ENCODE data around the gene PLA2R1.
A peak's percentile ranks its signal among the peaks of the same experiment; 100 is the strongest.
"Not testable (repeated sequence)": the region's sequence is repeated elsewhere in the genome, so short reads cannot be mapped to it uniquely, and the experiment has no call there.

PLA2R1 gene

GRCh38 chr2:160063271-160063670 lies 856 bp upstream of the PLA2R1 start:
- DNase-seq: no peak

GRCh38 chr2:160061944-160062291 lies 497 bp downstream of the PLA2R1 start:
- no peak for DNase-seq

GRCh38 chr2:160061533-160061932 lies 882 bp downstream of the PLA2R1 start:
- DNase-seq: no peak

- no peak for DNase-seq
Measured at GRCh38 chr2:160060297-160060696, 2.1 kb downstream of the PLA2R1 start.

- DNase-seq: no peak
Measured at GRCh38 chr2:160057356-160057755, 5.1 kb downstream of the PLA2R1 start.

GRCh38 chr2:160055726-160056108 lies 6.7 kb downstream of the PLA2R1 start:
- DNase-seq: no peak

- DNase-seq: no peak
Measured at GRCh38 chr2:160054984-160055725, 7.3 kb downstream of the PLA2R1 start.

- DNase-seq: no peak
Measured at GRCh38 chr2:160053946-160054345, 8.5 kb downstream of the PLA2R1 start.

GRCh38 chr2:160052531-160052930 lies 9.9 kb downstream of the PLA2R1 start:
- DNase-seq: no peak

- DNase-seq: no peak
Measured at GRCh38 chr2:160051371-160051800, 11.0 kb downstream of the PLA2R1 start.

GRCh38 chr2:160050147-160050546 lies 12.3 kb downstream of the PLA2R1 start:
- no peak for DNase-seq

GRCh38 chr2:160045703-160046210 lies 16.7 kb downstream of the PLA2R1 start:
- no peak for DNase-seq

GRCh38 chr2:160044728-160045127 lies 17.7 kb downstream of the PLA2R1 start:
- DNase-seq: no peak

GRCh38 chr2:160043265-160043664 lies 19.1 kb downstream of the PLA2R1 start:
- DNase-seq: no peak

- peak; percentile 74 for DNase-seq
Measured at GRCh38 chr2:160042054-160042453, 20.4 kb downstream of the PLA2R1 start.

- DNase-seq: no peak
Measured at GRCh38 chr2:160041091-160041490, 21.3 kb downstream of the PLA2R1 start.

GRCh38 chr2:160039166-160039903 lies 23.1 kb downstream of the PLA2R1 start:
- no peak for DNase-seq

- not testable (repeated sequence) for DNase-seq
Measured at GRCh38 chr2:160038662-160039061, 23.8 kb downstream of the PLA2R1 start.

- DNase-seq: no peak
Measured at GRCh38 chr2:160036736-160037135, 25.7 kb downstream of the PLA2R1 start.

- no peak for DNase-seq
Measured at GRCh38 chr2:160035125-160035524, 27.3 kb downstream of the PLA2R1 start.

- no peak for DNase-seq
Measured at GRCh38 chr2:160034396-160034795, 28.0 kb downstream of the PLA2R1 start.

- DNase-seq: no peak
Measured at GRCh38 chr2:160033732-160034392, 28.6 kb downstream of the PLA2R1 start.

- no peak for DNase-seq
Measured at GRCh38 chr2:160029270-160029628, 33.2 kb downstream of the PLA2R1 start.
